HG03135 (cell line): ENCODE measurements around the gene CNIH3.

ENCODE experiments used
- ATAC-seq: cut with Tn5 transposase; IDR thresholded peaks from one replicate; pipeline ENCODE4 v1.9.1; 2021; ENCODE audit warnings: mild to moderate bottlenecking, moderate library complexity; ENCODE audit not compliant: unreplicated experiment

CNIH3 gene

DNA sequence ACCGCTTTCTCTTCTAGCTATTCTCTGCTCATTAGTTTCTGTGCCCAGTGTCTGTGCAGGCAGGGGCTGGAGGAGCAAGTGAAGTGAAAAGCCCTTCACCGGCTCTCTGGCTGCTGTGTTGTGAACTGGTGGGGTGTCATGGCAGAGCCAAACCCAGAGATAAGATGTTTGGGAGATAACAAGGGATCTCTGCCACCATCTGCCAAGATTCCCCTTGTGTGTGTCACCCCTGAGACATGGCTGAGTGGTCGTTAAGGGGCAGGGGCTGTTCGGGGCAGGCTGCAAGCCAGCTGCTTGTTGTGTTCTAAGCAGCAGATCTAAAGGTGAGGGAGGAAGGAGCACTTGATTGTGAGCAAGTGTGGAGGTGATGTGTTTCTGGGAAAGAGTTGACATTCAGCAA is 24.5 kb downstream of the CNIH3 start:
- no peak for ATAC-seq

DNA sequence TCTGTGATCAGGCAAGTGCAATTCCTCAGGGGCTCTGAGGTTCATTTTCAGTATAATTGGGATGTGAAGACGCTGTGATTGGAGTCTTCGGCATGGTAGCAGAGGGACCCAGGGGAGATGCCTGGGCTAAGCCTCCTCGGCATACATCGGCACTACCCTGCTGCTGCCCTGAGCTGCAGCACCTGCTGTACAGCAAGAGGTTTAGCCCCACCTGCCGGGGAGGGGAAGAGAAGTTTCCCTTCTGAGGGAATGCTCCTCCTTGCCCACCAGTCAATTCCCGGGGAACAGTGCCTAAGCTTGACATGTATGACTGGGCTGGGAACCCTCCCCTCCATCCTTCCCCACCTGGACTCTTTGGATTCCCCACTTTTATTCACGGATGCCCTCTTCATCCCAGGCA is 24.9 kb downstream of the CNIH3 start:
- ATAC-seq: no peak

GRCh38 chr1:224643653-224644052 is 27.5 kb downstream of the CNIH3 start:
- no peak for ATAC-seq

- peak; percentile 55 for ATAC-seq
Measured at GRCh38 chr1:224644553-224645154, 28.5 kb downstream of the CNIH3 start.

GRCh38 chr1:224647449-224647848 is 31.3 kb downstream of the CNIH3 start:
- ATAC-seq: no peak

DNA sequence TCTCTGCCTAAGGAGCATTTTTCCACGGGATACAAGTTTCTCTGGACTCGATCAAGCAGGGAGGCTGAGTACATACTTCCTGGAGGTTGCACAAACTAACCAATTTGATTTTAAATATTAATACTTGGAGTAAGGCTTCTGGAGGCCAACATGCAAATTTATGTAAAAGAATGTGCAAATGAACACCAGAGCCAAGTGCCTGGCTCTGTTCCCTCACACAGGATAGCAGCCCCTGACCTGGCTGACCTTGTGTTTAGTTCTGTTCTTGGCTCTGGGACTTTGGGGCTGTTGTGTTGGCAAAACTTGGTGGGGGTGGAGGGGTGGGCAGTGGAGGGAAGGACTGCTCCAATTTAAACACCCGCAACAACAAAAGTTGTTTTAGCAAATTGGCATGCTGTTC is 34.2 kb downstream of the CNIH3 start:
- no peak for ATAC-seq

GRCh38 chr1:224651188-224651587 is 35.1 kb downstream of the CNIH3 start:
- ATAC-seq: no peak

GRCh38 chr1:224656392-224656791 is 40.3 kb downstream of the CNIH3 start:
- ATAC-seq: no peak

- no peak for ATAC-seq
Measured at GRCh38 chr1:224660074-224660473, 44.0 kb downstream of the CNIH3 start.

DNA sequence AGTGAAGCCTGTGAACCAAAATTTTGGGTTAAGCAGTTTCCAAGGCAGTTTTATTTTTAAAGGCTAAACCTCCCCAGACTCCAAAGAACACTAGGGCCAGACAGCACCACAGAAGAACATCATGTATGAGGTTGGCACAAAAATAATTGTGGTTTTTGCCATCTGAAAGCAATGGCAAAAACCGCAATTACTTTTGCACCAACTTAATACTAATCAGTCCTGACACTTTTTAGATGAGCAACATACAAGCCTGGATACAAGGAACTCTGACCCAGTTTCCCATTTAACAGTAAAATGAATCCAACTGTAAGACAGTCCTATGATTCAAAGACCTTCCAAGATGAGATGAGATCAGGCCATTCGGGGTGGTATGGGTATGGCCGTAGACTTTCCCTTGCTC is 46.8 kb downstream of the CNIH3 start:
- no peak for ATAC-seq

GRCh38 chr1:224665016-224665415 is 48.9 kb downstream of the CNIH3 start:
- ATAC-seq: no peak

- ATAC-seq: no peak
Measured at GRCh38 chr1:224666078-224666477, 50.0 kb downstream of the CNIH3 start.

DNA sequence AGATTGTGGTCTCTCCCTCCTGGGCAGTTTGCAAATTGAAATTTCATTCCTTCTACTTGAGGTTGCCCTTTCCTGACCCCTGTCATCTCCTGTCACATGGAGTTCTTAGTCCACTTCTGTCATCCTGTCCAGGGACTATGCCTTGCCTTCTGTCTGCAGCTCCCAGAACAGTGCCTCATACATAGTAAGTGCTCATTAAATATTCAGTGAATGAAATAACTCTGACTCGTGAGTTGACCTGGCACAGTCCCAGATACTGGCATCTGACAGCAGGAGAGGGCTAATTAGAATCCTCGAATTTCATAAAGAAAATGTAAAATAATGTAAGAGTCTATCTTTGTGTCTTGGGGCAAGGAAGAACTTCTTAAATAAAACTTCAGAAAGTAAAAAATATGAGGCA is 50.8 kb downstream of the CNIH3 start:
- no peak for ATAC-seq

DNA sequence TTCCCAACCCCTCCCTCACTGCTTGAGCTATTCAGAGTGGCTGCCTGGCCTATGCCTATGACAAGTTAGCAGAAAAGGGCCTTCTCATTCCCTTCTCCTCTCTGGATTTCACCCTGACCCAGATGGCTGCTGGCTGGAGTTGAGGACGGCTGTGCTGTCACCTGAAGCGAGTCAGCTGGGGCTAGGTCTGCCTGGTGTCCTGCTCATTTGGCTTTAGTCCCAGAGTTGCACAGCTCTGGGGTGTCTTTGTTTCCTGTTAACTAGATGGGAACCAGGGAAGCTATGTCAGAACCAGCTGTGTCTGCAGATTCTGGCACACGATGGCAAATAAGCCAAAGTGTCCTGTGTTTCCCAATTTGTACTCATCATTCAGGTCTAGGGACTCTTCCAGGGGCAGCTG is 52.9 kb downstream of the CNIH3 start:
- no peak for ATAC-seq

GRCh38 chr1:224669403-224669802 is 53.3 kb downstream of the CNIH3 start:
- no peak for ATAC-seq

- no peak for ATAC-seq
Measured at GRCh38 chr1:224670506-224670905, 54.4 kb downstream of the CNIH3 start.

GRCh38 chr1:224671076-224671475 is 55.0 kb downstream of the CNIH3 start:
- no peak for ATAC-seq

DNA sequence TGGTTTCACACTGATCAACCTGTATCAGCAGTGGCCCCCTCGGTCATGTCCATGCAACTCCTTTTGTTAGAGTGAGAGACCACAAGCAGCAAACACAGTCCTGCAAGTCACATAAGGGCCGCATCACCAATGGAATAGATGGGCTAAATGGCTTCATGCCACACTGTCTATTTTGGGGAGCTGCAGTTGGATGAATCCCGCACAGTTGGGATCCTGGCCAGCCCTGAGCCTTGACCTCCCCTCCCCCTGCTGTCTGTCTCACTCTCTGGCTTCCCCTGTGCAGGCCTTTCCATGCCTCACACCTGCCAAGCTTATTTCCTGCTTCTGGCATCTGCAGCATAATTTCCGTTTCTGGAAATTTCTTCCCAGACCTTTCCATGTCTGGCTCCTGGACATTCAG is 57.0 kb downstream of the CNIH3 start:
- no peak for ATAC-seq

DNA sequence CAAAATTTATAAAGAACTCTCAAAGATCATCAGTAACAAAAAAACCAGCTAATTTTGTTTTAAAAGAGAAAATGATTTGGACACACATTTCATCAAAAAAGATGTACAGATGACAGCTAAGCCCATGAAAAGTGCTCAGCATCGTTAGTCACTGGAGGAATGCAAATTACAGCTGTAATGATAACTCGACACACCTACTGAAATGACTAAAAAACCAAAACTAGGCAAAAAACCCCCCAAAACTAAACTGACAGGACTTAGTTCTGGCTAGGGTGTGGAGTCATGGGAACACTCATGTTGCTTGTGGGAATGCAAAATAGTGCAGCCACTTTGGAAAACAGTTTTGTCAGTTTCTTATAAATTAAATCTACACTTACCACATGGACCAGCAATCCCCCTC is 59.5 kb downstream of the CNIH3 start:
- no peak for ATAC-seq

DNA sequence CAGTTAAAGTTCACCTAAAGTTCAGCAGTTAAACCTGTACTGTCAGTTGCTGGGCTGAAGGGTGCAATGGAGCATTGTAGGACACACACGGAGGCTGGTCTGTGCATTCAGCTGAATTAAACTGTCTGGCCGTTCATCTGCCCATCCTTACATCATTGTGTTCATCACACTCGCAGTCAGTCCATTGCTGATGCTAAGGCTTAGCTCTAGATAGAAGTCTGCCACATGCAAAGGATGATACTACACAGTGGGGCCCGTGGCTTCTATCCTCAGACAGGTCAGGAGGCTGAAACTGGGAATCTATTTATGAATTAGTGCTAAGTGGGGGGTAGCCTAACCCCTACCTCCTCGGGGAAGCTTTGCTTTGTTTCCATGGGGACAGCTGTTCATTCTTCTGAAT is 60.4 kb downstream of the CNIH3 start:
- no peak for ATAC-seq

GRCh38 chr1:224678168-224678567 is 62.1 kb downstream of the CNIH3 start:
- no peak for ATAC-seq

DNA sequence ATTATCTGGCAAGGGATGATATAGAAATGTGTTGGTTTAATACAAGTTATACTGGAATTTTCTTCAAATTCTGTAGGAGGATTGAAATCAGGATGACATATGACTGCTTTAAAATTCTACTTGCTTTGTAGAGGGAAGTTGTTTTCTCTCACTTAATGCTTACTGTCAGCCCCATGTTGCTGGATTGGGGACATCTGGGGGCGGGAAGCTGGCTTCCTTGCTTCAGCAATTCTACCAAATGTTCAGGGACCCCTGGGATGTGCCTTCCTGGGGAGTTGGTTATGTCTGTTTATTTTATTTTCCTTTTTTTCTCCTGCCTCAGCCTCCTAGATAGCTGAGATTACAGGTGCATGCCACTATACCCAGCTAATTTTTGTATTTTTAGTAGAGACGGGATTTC is 63.5 kb downstream of the CNIH3 start:
- no peak for ATAC-seq

GRCh38 chr1:224681816-224682215 is 65.7 kb downstream of the CNIH3 start:
- no peak for ATAC-seq

DNA sequence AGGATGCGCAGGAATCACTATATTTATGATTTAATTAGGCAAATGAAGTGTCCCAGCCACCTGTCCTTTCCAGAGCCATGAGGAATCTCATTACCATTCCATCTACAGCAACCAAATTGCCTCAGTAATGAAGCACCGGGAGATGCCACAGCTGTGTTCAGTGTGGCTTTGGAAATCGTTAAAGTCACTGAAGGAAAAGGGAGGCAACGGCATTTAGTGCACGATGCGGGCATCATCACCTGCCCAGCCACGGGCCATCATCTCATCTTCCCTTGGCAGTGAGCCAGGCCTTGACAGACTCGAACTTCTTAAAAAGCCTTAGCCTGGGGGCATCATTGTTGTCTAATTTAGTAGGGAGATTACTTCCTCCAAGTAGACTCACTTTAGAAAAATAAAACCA is 67.8 kb downstream of the CNIH3 start:
- ATAC-seq: no peak
